Type B pancreatic cell (in vitro differentiated cells): ENCODE results near the gene ADAMTS17. TPM values are rescaled to one million over a fixed set of nuclear protein-coding genes. Genes with fewer than 3 reads are reported as not detected.

Experiments used
- DNase-seq: peaks from one replicate; pipeline ENCODE4 v3.0.0; 2021; ENCODE audit warnings: mixed read lengths; ENCODE audit not compliant: unreplicated experiment; ENCODE audit errors: extremely low spot score
- H3K27ac Mint-ChIP-seq: 2 replicates; pipeline ENCODE4 v1.8.0; 2021; ENCODE audit warnings: mild to moderate bottlenecking, mixed read lengths
- H3K27me3 Mint-ChIP-seq: 2 replicates; pipeline ENCODE4 v1.8.0; 2021; ENCODE audit warnings: mixed read lengths
- H3K36me3 Mint-ChIP-seq: 2 replicates; pipeline ENCODE4 v1.8.0; 2021; ENCODE audit warnings: mixed read lengths
- H3K4me1 Mint-ChIP-seq: one replicate; pipeline ENCODE4 v1.8.0; 2021; ENCODE audit warnings: mixed read lengths; ENCODE audit not compliant: unreplicated experiment
- H3K4me3 Mint-ChIP-seq: 2 replicates; pipeline ENCODE4 v1.8.0; 2021; ENCODE audit warnings: mild to moderate bottlenecking, mixed read lengths
- H3K9me3 Mint-ChIP-seq: 2 replicates; pipeline ENCODE4 v1.8.0; 2021; ENCODE audit warnings: mixed read lengths
- CTCF ChIP-seq: fragments of 200-600 bp; sonication (generic); conservative IDR thresholded peaks from 2 replicates; pipeline ENCODE4 v1.5.0; 2021; ENCODE audit warnings: antibody characterized with exemption, mild to moderate bottlenecking
- total RNA-seq: library from RNA; stranded (reverse); gene quantifications from 2 replicates; pipeline ENCODE4 v1.2.1, GENCODE V29; 2021; ENCODE audit warnings: low replicate concordance

The ADAMTS17 gene
- total RNA-seq, 1 donor from 2014 or later: 18.3 TPM

GRCh38 chr15:100263031-100263430 is 78.7 kb downstream of the ADAMTS17 start:
- no peak for DNase-seq
- Mint-ChIP-seq H3K9me3 (peaks cover 4% of the 10 kb centered on the region), H3K4me1 (no peaks in the 10 kb centered on the region), H3K27me3 (no peaks in the 10 kb centered on the region), H3K4me3 (no peak overlapping the region), H3K27ac (no peak overlapping the region), H3K36me3 (peaks cover 4% of the 10 kb centered on the region)
- TF ChIP-seq CTCF: no peak

GRCh38 chr15:100261302-100262240 is 80.2 kb downstream of the ADAMTS17 start:
- TF ChIP-seq CTCF: no peak
- no peak overlapping the region for H3K4me3 Mint-ChIP-seq
- peaks cover 9% of the 10 kb centered on the region for H3K36me3 Mint-ChIP-seq
- DNase-seq: peak; percentile 55
- H3K4me1 Mint-ChIP-seq: no peaks in the 10 kb centered on the region
- peaks cover 9% of the 10 kb centered on the region for H3K9me3 Mint-ChIP-seq
- H3K27me3 Mint-ChIP-seq: no peaks in the 10 kb centered on the region
- H3K27ac Mint-ChIP-seq: no peak overlapping the region

GRCh38 chr15:100259266-100259665 is 82.5 kb downstream of the ADAMTS17 start:
- Mint-ChIP-seq H3K4me3 (no peak overlapping the region), H3K9me3 (peaks cover 12% of the 10 kb centered on the region), H3K4me1 (no peaks in the 10 kb centered on the region), H3K36me3 (peaks cover 9% of the 10 kb centered on the region), H3K27ac (no peak overlapping the region), H3K27me3 (no peaks in the 10 kb centered on the region)
- DNase-seq: peak; percentile 25
- TF ChIP-seq CTCF: no peak

- peaks cover 9% of the 10 kb centered on the region for H3K36me3 Mint-ChIP-seq
- H3K4me1 Mint-ChIP-seq: no peaks in the 10 kb centered on the region
- H3K27ac Mint-ChIP-seq: no peak overlapping the region
- H3K9me3 Mint-ChIP-seq: peaks cover 12% of the 10 kb centered on the region
- no peaks in the 10 kb centered on the region for H3K27me3 Mint-ChIP-seq
- TF ChIP-seq CTCF: no peak
- H3K4me3 Mint-ChIP-seq: no peak overlapping the region
- peak; percentile 56 for DNase-seq
Observed at GRCh38 chr15:100256970-100257650, 84.7 kb downstream of the ADAMTS17 start.

- peaks cover 9% of the 10 kb centered on the region for H3K36me3 Mint-ChIP-seq
- no peak overlapping the region for H3K27ac Mint-ChIP-seq
- peak; percentile 49 for DNase-seq
- TF ChIP-seq CTCF: no peak
- peaks cover 12% of the 10 kb centered on the region for H3K9me3 Mint-ChIP-seq
- H3K27me3 Mint-ChIP-seq: no peaks in the 10 kb centered on the region
- no peak overlapping the region for H3K4me3 Mint-ChIP-seq
- no peaks in the 10 kb centered on the region for H3K4me1 Mint-ChIP-seq
Observed at GRCh38 chr15:100256101-100256969, 85.4 kb downstream of the ADAMTS17 start.
